Caki2 (cell line): ENCODE results near the gene CYP4F8. TPM values are rescaled to one million over a fixed set of nuclear protein-coding genes. Genes with fewer than 3 reads are reported as not detected.
"Not testable (repeated sequence)": the region's sequence is repeated elsewhere in the genome, so short reads cannot be mapped to it uniquely, and the experiment has no call there.

Experiments used
- DNase-seq: peaks from one replicate; pipeline ENCODE4 v3.0.0-alpha.2; 2015; ENCODE audit warnings: low read depth
- in situ Hi-C: cut with HindIII; loops from 2 replicates; pipeline ENCODE4 v1.10.0; 2016; ENCODE audit warnings: low sequenced_read_pairs, low pct_unique_long_range_greater_than_20kb, mixed read lengths
- total RNA-seq: library from RNA; depleted of rRNA; stranded (reverse); fragments of >200 nt; shearing (Covaris generic); gene quantifications from 2 replicates; pipeline ENCODE4 v1.2.3, GENCODE V29; 2014; ENCODE audit warnings: low replicate concordance; rRNA removed

CYP4F8 gene
- total RNA-seq, 1 experiment from 2014 or later: 0.24 TPM

GRCh38 chr19:15671237-15671821, 56.3 kb downstream of the CYP4F8 start:
- in situ Hi-C loops: no loop called here

GRCh38 chr19:15671891-15672579, 57.0 kb downstream of the CYP4F8 start:
- in situ Hi-C loops: no loop called here
- no peak for DNase-seq

More at GRCh38 chr19:15671237-15671821, 56.3 kb downstream of the CYP4F8 start:
- no peak for DNase-seq

- peak; percentile 83 for DNase-seq
- in situ Hi-C loops: no loop called here
Observed at GRCh38 chr19:15672580-15673175, 57.7 kb downstream of the CYP4F8 start, which contains the start of gene CYP4F12. CYP4F12 (plus strand) TSS chr19:15673087; CDS start chr19:15673530, 443 bp downstream.

GRCh38 chr19:15673176-15673654, 58.2 kb downstream of the CYP4F8 start:
- no peak for DNase-seq
- in situ Hi-C loops: no loop called here

- no peak for DNase-seq
Observed at GRCh38 chr19:15675560-15675959, 60.5 kb downstream of the CYP4F8 start.

GRCh38 chr19:15679089-15679488, 64.1 kb downstream of the CYP4F8 start:
- no peak for DNase-seq
- in situ Hi-C loops: no loop called here

More at GRCh38 chr19:15675560-15675959, 60.5 kb downstream of the CYP4F8 start:
- in situ Hi-C loops: no loop called here

GRCh38 chr19:15679865-15680264, 64.8 kb downstream of the CYP4F8 start:
- in situ Hi-C loops, DNase-seq: not testable (repeated sequence)

Other genes with a start within 250 kb of the CYP4F8 start
- gene AKAP8, start 235.4 kb upstream of the CYP4F8 start, total RNA-seq: 15.8 and 18.9 TPM in 2 replicates
- 51.8 and 58.5 TPM in 2 replicates for gene AKAP8L, start 196.2 kb upstream of the CYP4F8 start, total RNA-seq
- 9.7 and 11.5 TPM in 2 replicates for gene WIZ, start 165.3 kb upstream of the CYP4F8 start, total RNA-seq
- gene RASAL3, start 150.7 kb upstream of the CYP4F8 start, total RNA-seq: not detected in 2 replicates
- not detected in 2 replicates for gene PGLYRP2, start 135.7 kb upstream of the CYP4F8 start, total RNA-seq
- gene CYP4F22, start 106.7 kb upstream of the CYP4F8 start, total RNA-seq: not detected in 2 replicates
- 38.1 and 38.5 TPM in 2 replicates for gene CYP4F3, start 25.7 kb downstream of the CYP4F8 start, total RNA-seq
- 2.6 and 5.2 TPM in 2 replicates for gene CYP4F12, start 57.9 kb downstream of the CYP4F8 start, total RNA-seq
- not detected in 2 replicates for gene OR10H2, start 112.8 kb downstream of the CYP4F8 start, total RNA-seq
- not detected in 2 replicates for gene OR10H3, start 122.8 kb downstream of the CYP4F8 start, total RNA-seq
- gene OR10H5, start 172.4 kb downstream of the CYP4F8 start, total RNA-seq: not detected in 2 replicates
- not detected in 2 replicates for gene OR10H1, start 200.4 kb downstream of the CYP4F8 start, total RNA-seq